ENCODE results near the gene PARVA.

- TF ChIP-seq POLR2A (IDR thresholded peaks at IDR 0.05; ENCODE audit: low read depth, low read length) (no peak), CTCF (conservative IDR thresholded peaks at IDR 0.05; ENCODE audit: low read depth, low read length) (no peak), NFE2L2 (IDR thresholded peaks at IDR 0.05; ENCODE audit: low read depth, low read length) (no peak), RAD21 (IDR thresholded peaks at IDR 0.05; ENCODE audit: low read length) (no peak), USF2 (IDR thresholded peaks at IDR 0.05; ENCODE audit: low read depth, low read length) (no peak)
Measured at GRCh38 chr11:12459374-12459773, 82.0 kb downstream of the PARVA start.
